Liver (tissue), 9 donors: ENCODE results near the gene NARF. TPM values are rescaled to one million over a fixed set of nuclear protein-coding genes. Genes with fewer than 3 reads are reported as not detected.

ENCODE experiments used
- DNase-seq: peaks from one replicate; pipeline ENCODE4 v3.0.0-alpha.2; 2017; ENCODE audit warnings: low spot score
- H3K27ac ChIP-seq, 2 donors: one replicate each; pipeline ENCODE4 v1.7.0; 2013; ENCODE audit warnings: inconsistent platforms in 2 of 2, low read length in 2 of 2, control low read depth in 1 of 2, low read depth in 1 of 2, mild to moderate bottlenecking in 1 of 2
- H3K27me3 ChIP-seq, 4 donors: one replicate each; pipeline versions ENCODE4 v1.6.1 to v1.7.0; 2013; ENCODE audit warnings: low read length in 3 of 4, inconsistent platforms in 1 of 4, mild to moderate bottlenecking in 1 of 4, moderate library complexity in 1 of 4; ENCODE audit not compliant: control insufficient read depth in 4 of 4, insufficient read depth in 4 of 4
- H3K36me3 ChIP-seq, 4 donors: one replicate each; pipeline versions ENCODE4 v1.6.1 to v1.7.0; 2013; ENCODE audit warnings: low read length in 3 of 4, mild to moderate bottlenecking in 3 of 4, low read depth in 1 of 4, moderate library complexity in 1 of 4; ENCODE audit not compliant: control insufficient read depth in 4 of 4, insufficient read depth in 3 of 4
- H3K4me1 ChIP-seq, 4 donors: one replicate each; pipeline versions ENCODE4 v1.6.1 to v1.7.0; 2013; ENCODE audit warnings: low read length in 3 of 4, mild to moderate bottlenecking in 3 of 4, moderate library complexity in 1 of 4; ENCODE audit not compliant: control insufficient read depth in 4 of 4, insufficient read depth in 4 of 4
- H3K4me3 ChIP-seq, 3 donors: one replicate each; pipeline versions ENCODE4 v1.6.1 to v1.7.0; 2013; ENCODE audit warnings: low read length in 3 of 3, control low read depth in 1 of 3, low read depth in 1 of 3, mild to moderate bottlenecking in 1 of 3
- H3K9ac ChIP-seq, 2 donors: one replicate each; pipeline ENCODE4 v1.7.0; 2013; ENCODE audit warnings: low read length in 2 of 2, mild to moderate bottlenecking in 2 of 2, moderate library complexity in 2 of 2, control low read depth in 1 of 2, low read depth in 1 of 2
- H3K9me3 ChIP-seq, 4 donors: one replicate each; pipeline versions ENCODE4 v1.6.1 to v1.7.0; 2013; ENCODE audit warnings: low read length in 3 of 4; ENCODE audit not compliant: control insufficient read depth in 4 of 4
- CTCF ChIP-seq: fragments of 150-350 bp; IDR thresholded peaks from 2 replicates; pipeline ENCODE4 v1.5.1; 2017; ENCODE audit warnings: improper control_type of control experiment, low read depth, low read length; ENCODE audit not compliant: missing input control
- EGR1 ChIP-seq, 2 donors: IDR thresholded peaks; 2 replicates each; pipeline ENCODE4 v1.6.1; 2016 to 2018; ENCODE audit warnings: antibody characterized with exemption in 2 of 2, low read depth in 2 of 2
- FOXA1 ChIP-seq: IDR thresholded peaks from 2 replicates; pipeline ENCODE4 v1.6.1; 2016; ENCODE audit warnings: antibody characterized with exemption
- FOXA2 ChIP-seq: IDR thresholded peaks from 2 replicates; pipeline ENCODE4 v1.6.1; 2016; ENCODE audit warnings: antibody characterized with exemption
- GABPA ChIP-seq, 2 donors: IDR thresholded peaks in 1 of 2; conservative IDR thresholded peaks in 1 of 2; 2 replicates each; pipeline ENCODE4 v1.6.1; 2016; ENCODE audit warnings: antibody characterized with exemption in 2 of 2, mild to moderate bottlenecking in 1 of 2, moderate library complexity in 1 of 2
- HNF4A ChIP-seq, 2 donors: conservative IDR thresholded peaks; 2 replicates each; pipeline ENCODE4 v1.6.1; 2016; ENCODE audit warnings: antibody characterized with exemption in 2 of 2, mild to moderate bottlenecking in 2 of 2
- HNF4G ChIP-seq: IDR thresholded peaks from 2 replicates; pipeline ENCODE4 v1.6.1; 2016; ENCODE audit warnings: antibody characterized with exemption
- JUND ChIP-seq, 2 donors: IDR thresholded peaks; 2 replicates each; pipeline ENCODE4 v1.6.1; 2016; ENCODE audit warnings: antibody characterized with exemption in 2 of 2
- MAX ChIP-seq: IDR thresholded peaks from 2 replicates; pipeline ENCODE4 v1.6.1; 2016; ENCODE audit warnings: antibody characterized with exemption
- NR2F2 ChIP-seq: IDR thresholded peaks from 2 replicates; pipeline ENCODE4 v1.6.1; 2016; ENCODE audit warnings: antibody characterized with exemption
- RAD21 ChIP-seq, 2 donors: IDR thresholded peaks; 2 replicates each; pipeline ENCODE4 v1.6.1; 2016; ENCODE audit warnings: antibody characterized with exemption in 2 of 2, mild to moderate bottlenecking in 2 of 2
- REST ChIP-seq: IDR thresholded peaks from 2 replicates; pipeline ENCODE4 v1.6.1; 2016; ENCODE audit warnings: antibody characterized with exemption, mild to moderate bottlenecking
- SP1 ChIP-seq: IDR thresholded peaks from 2 replicates; pipeline ENCODE4 v1.6.1; 2018; ENCODE audit warnings: antibody characterized with exemption, mild to moderate bottlenecking
- TAF1 ChIP-seq: conservative IDR thresholded peaks from 2 replicates; pipeline ENCODE4 v1.6.1; 2016; ENCODE audit warnings: antibody characterized with exemption, mild to moderate bottlenecking
- YY1 ChIP-seq: IDR thresholded peaks from 2 replicates; pipeline ENCODE4 v1.6.1; 2016; ENCODE audit warnings: antibody characterized with exemption, mild to moderate bottlenecking
- ZBTB33 ChIP-seq: IDR thresholded peaks from 2 replicates; pipeline ENCODE4 v1.6.1; 2016; ENCODE audit warnings: antibody characterized with exemption
- WGBS: extraction: QIAGEN DNeasy Blood & Tissue Kit; methylation state at CpG from one replicate; pipeline ENCODE4 v1.1.7; 2013; 5-methylcytosine and 5-hydroxymethylcytosine counted together
- polyA plus RNA-seq, 2 donors: library from polyadenylated mRNA; stranded (reverse) in 1 of 2; unstranded in 1 of 2; fragments of 200-250 nt in 1 of 2; fragments of >200 nt in 1 of 2; fragmentation: Nextera tagmentation in 1 of 2; extraction: Ambion mirVana in 1 of 2; gene quantifications; one replicate each; pipeline versions ENCODE4 v1.2.1 to v1.2.3, GENCODE V29; 2013 to 2015
- total RNA-seq, 2 donors: library from RNA; depleted of rRNA; stranded (reverse); fragments of >200 nt; gene quantifications; one replicate each; pipeline ENCODE4 v1.2.3, GENCODE V29; 2014
- donor health status: healthy.
- donor health status: healthy.
- donor health status: healthy.
- donor health status: healthy.
- donor health status: healthy.

The NARF gene
- total and polyA plus RNA-seq, 4 donors = 19.8 to 87.5 (median 26.2) TPM

- no peaks in the 10 kb centered on the region for H3K4me1 ChIP-seq
- TF ChIP-seq EGR1 (IDR thresholded peaks at IDR 0.05; ENCODE audit: low read depth in 2 of 2) = no peak
- TF ChIP-seq HNF4G = no peak
- no peak for TF ChIP-seq CTCF
- TF ChIP-seq REST = no peak
- no peak for TF ChIP-seq RAD21 (IDR thresholded peaks at IDR 0.05)
- no peak for TF ChIP-seq NR2F2
- no peak for TF ChIP-seq FOXA2
- TF ChIP-seq HNF4A (conservative IDR thresholded peaks at IDR 0.05) = no peak
- no peak for TF ChIP-seq ZBTB33
- H3K36me3 ChIP-seq = peaks cover 9 to 50% (median 17%) of the 10 kb centered on the region in 4 donors
- H3K9me3 ChIP-seq = no peaks in the 10 kb centered on the region
- H3K4me3 ChIP-seq = no peak overlapping the region
- 93% methylated on average over 8 of the region's 8 CpGs for WGBS
- DNase-seq = no peak
- H3K27me3 ChIP-seq = no peaks in the 10 kb centered on the region
- H3K9ac ChIP-seq = no peak overlapping the region
- H3K27ac ChIP-seq = no peak overlapping the region
These were observed 16.9 kb downstream of the NARF start for GRCh38 chr17:82475458-82475857.

- peaks cover 0 to 4% (median 0%) of the 10 kb centered on the region in 4 donors for H3K4me1 ChIP-seq
- no peaks in the 10 kb centered on the region for H3K9me3 ChIP-seq
- H3K9ac ChIP-seq = no peak overlapping the region
- DNase-seq = no peak
- WGBS = 95% methylated on average over 8 of the region's 8 CpGs
- no peaks in the 10 kb centered on the region for H3K27me3 ChIP-seq
- H3K36me3 ChIP-seq = peaks cover 9 to 52% (median 18%) of the 10 kb centered on the region in 4 donors
- H3K4me3 ChIP-seq = no peak overlapping the region
- H3K27ac ChIP-seq = no peak overlapping the region
- TF ChIP-seq JUND (IDR thresholded peaks at IDR 0.05) = no peak
- TF ChIP-seq HNF4G = no peak
- TF ChIP-seq YY1 = no peak
- no peak for TF ChIP-seq MAX
- no peak for TF ChIP-seq REST
- no peak for TF ChIP-seq ZBTB33
- no peak for TF ChIP-seq EGR1 (IDR thresholded peaks at IDR 0.05; ENCODE audit: low read depth in 2 of 2)
- no peak for TF ChIP-seq RAD21 (IDR thresholded peaks at IDR 0.05)
- no peak for TF ChIP-seq SP1
- no peak for TF ChIP-seq CTCF
- no peak for TF ChIP-seq GABPA (IDR thresholded peaks at IDR 0.05 in 1 of 2, conservative IDR thresholded peaks at IDR 0.05 in 1 of 2)
- TF ChIP-seq TAF1 = no peak
- no peak for TF ChIP-seq FOXA2
- TF ChIP-seq HNF4A (conservative IDR thresholded peaks at IDR 0.05) = no peak
- no peak for TF ChIP-seq FOXA1
These were observed 19.4 kb downstream of the NARF start for GRCh38 chr17:82477934-82478333.
